ENCODE results near the gene POU6F2.

GRCh38 chr7:39271402-39271801 lies 293.7 kb downstream of the POU6F2 start:
- no peak for TF ChIP-seq CTCF (IDR thresholded peaks at IDR 0.05 in 4 of 5, conservative IDR thresholded peaks at IDR 0.05 in 1 of 5)
- TF ChIP-seq POLR2A (IDR thresholded peaks at IDR 0.05): no peak
